Activated CD8-positive, alpha-beta memory T cell treated with anti-CD3 and anti-CD28 coated beads for 4 hours (primary cell): Measurements from ENCODE around the gene ADSL.

ENCODE experiments used
- DNase-seq, 2 donors: peaks; one replicate each; pipeline ENCODE4 v3.0.0-alpha.2; 2020; ENCODE audit warnings: low read depth in 2 of 2

Gene ADSL

DNA sequence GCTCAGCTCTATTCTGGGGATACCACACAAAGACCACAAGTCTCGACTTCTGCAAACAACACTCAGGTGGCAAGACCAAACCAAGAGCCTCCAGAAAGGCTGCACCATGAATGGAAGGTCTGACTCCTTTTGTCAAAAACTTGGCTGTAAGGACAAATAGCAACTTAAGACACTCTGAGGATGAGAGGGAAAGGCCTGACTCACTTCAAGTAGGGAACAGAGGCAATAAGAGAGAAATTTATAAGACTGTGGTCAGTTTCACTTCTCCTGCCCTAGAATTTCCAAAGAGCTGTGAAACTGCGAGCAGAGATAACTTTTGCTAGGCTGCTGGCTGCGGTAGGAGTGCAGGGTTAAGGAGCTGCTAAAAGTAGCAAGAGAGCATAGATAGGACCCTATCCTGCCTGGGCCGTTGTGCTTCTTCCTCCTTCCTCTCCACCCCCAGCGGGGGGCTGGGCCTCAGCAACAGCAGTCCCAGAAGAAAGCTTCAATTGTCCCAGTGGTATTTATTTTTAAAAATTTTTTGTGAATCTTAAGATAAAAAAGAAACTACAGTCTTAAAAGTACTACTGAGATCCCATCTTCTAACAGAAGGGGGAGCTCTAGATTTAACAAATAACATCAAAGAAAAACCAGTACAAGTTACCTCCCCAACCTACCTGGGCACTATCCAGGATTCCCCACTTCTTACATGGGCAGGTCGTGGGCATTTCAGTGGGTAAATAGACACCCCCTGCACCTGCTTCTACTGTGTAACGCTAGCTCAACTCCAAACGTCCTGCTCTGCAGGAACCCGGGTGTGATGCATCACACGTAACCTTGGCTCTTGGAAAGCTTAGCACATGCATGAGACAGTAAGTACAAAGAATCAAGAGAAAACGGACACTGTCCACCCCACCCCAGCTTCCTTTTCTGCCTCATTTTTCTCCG lies 90.5 kb downstream of the ADSL start:
- no peak for DNase-seq
